ENCODE data around the gene MKNK1.

Gene MKNK1

DNA sequence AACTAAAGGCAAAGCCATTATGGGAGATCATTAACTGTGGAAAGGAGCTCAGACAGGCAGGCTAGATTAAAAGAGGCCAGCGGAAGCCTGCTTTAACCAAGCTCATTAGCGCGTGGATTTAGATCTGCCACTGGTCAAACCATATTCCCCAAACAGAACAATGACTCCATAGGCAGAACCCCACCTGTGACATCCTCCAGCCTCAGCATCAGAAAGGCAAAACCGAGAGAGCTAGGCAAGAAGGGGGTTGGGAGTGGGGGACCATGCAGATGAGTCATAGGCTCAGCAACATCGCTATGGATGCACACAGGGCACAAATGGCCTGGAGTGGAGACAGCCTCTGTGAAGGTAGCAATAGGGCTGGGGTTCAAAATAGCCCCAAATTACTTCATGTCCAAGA is 20.6 kb downstream of the MKNK1 start:
- no peak for DNase-seq (ENCODE audit: insufficient read length, low spot score)
- FAIRE-seq, result peak; percentile 67
- TF ChIP-seq, protein P1, sequence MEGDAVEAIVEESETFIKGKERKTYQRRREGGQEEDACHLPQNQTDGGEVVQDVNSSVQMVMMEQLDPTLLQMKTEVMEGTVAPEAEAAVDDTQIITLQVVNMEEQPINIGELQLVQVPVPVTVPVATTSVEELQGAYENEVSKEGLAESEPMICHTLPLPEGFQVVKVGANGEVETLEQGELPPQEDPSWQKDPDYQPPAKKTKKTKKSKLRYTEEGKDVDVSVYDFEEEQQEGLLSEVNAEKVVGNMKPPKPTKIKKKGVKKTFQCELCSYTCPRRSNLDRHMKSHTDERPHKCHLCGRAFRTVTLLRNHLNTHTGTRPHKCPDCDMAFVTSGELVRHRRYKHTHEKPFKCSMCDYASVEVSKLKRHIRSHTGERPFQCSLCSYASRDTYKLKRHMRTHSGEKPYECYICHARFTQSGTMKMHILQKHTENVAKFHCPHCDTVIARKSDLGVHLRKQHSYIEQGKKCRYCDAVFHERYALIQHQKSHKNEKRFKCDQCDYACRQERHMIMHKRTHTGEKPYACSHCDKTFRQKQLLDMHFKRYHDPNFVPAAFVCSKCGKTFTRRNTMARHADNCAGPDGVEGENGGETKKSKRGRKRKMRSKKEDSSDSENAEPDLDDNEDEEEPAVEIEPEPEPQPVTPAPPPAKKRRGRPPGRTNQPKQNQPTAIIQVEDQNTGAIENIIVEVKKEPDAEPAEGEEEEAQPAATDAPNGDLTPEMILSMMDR (IDR thresholded peaks at IDR 0.05; ENCODE audit: insufficient read depth, missing control alignments), result no peak

DNA sequence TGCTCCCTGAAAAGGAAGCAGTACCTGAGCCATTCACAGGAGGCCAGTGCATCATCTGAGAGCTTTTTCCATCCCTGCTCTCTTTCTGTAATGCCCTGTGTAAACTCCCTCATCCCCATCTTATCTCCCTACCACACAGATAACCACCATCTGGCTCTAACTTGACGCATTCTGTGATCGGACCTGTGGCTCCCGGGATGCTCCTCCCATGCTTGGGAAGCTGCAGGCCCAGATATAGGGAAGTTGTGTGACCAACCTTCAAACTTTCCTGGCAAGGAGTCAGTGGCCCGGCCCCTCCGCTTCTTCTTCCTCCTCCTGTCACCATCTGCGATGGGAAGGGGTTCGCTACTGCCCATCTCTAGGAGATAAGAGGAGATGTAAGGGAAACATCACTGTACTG is 21.1 kb downstream of the MKNK1 start:
- TF ChIP-seq, protein P1 (IDR thresholded peaks at IDR 0.05; ENCODE audit: insufficient read depth, missing control alignments), result no peak
- FAIRE-seq, result no peak
- no peak for DNase-seq (ENCODE audit: insufficient read length, low spot score)

DNA sequence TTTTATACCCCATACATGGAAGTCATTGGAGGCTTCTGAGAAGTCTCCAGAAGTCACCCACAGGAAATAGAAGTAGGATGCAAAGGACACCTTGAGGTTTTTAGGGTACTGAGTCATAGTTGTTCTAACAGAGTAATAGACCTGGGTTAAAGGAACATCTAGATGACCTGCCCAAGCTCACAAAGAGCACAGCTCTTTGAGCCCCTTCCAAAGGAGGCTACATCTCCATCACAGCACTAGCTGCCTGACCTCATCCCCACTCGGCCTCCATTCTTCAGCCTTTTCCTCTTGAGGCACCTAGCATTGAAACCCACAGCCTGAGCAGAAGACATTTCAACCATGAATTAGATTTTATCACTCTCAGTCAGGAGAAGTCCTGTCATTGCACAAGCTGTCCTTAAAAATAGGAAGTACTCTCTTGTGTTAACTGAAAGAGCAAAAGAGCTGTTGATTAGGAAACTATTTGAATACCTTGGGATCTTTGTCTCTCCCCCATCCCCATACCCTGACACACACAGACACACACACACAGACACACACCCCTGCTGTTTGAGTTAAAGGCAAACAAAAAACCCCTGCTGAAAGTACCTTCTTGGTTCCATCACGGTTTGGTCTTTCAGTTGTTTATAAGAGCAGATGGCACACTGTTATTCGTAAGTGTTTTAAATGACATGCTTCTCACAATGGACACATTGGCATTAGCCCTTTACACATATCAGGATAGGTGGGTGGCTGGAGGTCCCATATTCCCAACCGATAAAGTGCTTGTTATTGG is 22.2 kb downstream of the MKNK1 start:
- TF ChIP-seq, protein P1 (IDR thresholded peaks at IDR 0.05; ENCODE audit: insufficient read depth, missing control alignments), result no peak
- DNase-seq (ENCODE audit: insufficient read length, low spot score), result no peak
- no peak for FAIRE-seq

DNA sequence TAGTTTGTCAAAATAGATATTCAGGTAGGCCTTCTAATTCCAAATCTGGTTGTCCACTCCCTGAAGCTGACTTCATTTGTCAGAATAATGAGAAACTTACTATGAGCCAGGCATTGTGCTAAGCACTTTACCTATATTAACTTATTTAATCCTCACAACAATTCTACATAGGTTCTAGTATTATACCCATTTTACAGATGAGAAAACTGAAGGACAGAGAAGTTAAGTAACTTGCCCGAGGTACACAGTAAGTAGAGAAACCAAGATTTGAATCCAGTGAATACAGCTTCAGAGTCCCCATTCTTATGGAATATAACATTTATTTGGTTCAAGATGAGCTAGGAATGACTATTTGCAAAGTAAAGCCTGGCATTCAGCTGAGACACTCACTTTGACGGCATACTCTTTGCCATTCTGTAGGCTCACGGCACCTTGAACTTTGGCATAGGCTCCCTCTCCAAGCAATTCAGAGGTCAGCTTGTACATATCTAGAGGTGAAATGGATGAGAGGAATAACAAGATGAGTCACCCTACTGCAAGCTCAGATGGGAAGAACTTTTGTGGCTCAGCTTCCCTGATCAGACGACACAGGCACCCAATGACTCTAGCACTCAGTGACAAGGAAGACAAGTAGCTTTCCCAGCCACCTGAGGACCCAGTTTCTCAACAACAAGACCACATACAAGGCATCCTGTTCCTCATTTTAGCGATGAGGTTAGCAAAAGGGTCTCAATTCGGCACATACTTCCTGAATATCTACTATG is 23.7 kb downstream of the MKNK1 start:
- TF ChIP-seq, protein P1 (IDR thresholded peaks at IDR 0.05; ENCODE audit: insufficient read depth, missing control alignments), result no peak
- FAIRE-seq (no peak), DNase-seq (ENCODE audit: insufficient read length, low spot score) (no peak)

DNA sequence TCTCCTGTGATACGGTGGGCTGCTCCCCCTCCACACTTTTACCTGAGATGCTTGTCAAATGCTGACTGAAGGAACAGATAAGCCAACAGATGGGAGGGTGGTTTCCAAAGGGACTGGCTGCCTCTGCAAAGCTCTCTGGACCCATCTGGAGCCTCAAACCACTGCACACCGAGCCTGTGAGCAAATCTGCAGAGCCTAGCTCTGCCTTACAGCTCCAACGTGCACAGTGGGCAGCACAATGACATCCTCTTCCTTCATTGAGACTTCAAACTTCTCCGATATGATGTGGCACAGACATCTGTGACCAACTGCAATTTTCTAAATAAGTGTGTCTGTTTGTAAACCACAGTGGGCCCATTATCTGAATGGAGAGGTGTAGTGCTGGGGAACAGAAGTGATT is 26.4 kb downstream of the MKNK1 start:
- no peak for DNase-seq (ENCODE audit: insufficient read length, low spot score)
- FAIRE-seq, result no peak
- TF ChIP-seq, protein P1 (IDR thresholded peaks at IDR 0.05; ENCODE audit: insufficient read depth, missing control alignments), result no peak

DNA sequence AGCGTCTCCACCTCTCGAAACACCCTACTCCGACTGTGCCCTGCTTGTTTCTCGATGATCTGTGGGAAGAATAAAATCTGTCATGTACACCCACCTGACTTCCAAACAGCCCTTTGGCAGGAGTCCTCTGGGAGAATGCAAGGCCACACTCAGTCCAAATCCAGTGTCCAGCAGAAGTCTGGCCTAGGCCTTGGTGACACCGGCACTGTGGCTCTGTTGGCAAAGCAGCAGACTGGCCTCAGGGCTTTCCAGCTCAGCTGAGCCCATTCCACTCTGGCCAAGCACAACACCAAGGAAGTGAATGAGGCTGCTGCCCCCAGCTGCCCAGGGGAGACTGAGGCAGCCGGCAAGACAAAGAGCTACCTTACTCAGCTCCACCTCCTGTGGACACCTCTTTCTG is 27.5 kb downstream of the MKNK1 start:
- DNase-seq (ENCODE audit: insufficient read length, low spot score), result no peak
- TF ChIP-seq, protein P1 (IDR thresholded peaks at IDR 0.05; ENCODE audit: insufficient read depth, missing control alignments), result no peak
- FAIRE-seq, result no peak

DNA sequence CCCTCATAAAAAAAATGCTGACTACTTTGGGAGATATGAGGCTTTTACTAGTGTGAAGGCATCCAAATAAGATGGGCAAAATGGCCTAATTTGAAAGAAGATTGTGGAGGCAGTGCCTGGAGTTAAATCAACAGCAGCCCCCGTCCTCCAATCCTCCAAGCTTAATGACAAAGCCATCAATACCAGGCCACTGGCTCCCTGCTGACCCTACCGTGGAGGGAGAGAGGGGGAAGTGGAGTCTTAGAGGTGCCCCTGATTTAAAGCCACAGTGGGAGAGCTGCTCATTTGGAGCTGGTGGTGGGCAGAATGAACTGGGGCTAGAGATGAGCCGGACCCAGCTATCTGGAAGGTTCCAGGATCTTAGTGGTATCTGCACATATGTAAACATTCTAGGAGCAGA is 28.3 kb downstream of the MKNK1 start:
- FAIRE-seq (no peak), DNase-seq (ENCODE audit: insufficient read length, low spot score) (no peak)
- TF ChIP-seq, protein P1 (IDR thresholded peaks at IDR 0.05; ENCODE audit: insufficient read depth, missing control alignments), result no peak
